Stimulated activated CD8-positive, alpha-beta memory T cell treated with anti-CD3 and anti-CD28 coated beads, Interleukin-15, amount 100 ng/mL, for 4 hours (primary cell): ENCODE data around the gene RAB18.
"Not testable (repeated sequence)": the region's sequence is repeated elsewhere in the genome, so short reads cannot be mapped to it uniquely, and the experiment has no call there.

Source experiments
- DNase-seq, 2 donors: peaks; one replicate each; pipeline ENCODE4 v3.0.0-alpha.2; 2020; ENCODE audit warnings: low read depth in 2 of 2

RAB18 gene

DNA sequence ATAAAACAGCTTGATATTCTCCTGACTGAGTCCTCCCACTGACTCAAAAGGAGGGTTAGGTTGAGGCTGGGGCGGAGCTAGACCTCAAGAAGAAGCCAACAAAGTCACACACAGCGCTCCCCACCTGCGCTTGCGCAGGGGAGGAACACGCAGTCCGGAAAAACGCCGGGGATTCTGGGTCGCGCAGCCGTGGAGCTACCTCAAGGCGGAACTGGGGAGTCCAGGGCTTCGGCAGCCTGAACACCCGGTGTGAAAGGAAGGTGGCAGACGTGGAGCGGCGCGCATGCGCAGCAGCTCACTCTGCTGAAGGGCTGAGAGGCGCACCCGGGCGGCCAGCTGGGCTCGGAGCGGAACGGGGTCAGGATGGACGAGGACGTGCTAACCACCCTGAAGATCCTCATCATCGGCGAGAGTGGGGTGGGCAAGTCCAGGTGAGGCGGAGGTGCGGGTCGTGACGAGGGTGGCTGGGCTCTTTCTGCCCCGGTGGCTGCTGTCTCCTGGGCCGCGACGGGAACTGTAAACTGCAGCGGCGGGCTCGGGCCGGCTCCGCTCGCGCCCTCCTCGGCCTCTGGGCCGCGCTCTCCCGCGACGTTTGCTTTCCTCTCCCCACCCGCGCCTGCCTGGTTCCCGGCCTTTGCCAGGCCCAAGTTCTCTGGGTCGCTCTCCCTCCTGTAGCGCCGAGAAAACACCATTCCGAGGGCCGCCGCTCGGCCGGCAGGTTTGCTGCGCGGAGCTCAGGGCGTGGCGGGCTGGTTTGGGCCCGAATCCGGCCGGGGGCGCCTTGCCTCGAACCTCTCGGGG lies at the start of gene RAB18:
RAB18 (plus strand) TSS at position 298 of the 801 bp plus-strand sequence; CDS start at position 364, 66 bp downstream.
- DNase-seq: peak; percentile 98 to 99

DNA sequence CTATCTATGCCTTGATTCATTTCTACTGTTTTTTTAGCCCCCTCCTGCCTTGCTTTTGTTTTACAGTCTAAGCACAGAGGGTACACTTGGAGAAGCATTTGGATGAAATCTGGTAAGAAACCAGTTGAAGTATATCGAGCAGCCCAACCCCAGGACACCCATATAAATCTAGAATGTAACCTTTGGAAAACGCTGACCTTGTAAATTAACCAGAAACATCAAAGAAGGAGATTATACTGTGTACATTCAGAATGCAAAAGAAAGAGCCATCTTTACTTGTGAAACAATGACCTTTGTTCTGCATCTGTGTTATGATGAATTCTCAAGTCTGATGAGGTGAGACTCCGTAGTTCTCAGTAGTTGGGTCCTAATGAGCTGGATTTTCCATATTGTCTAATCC lies 49.3 kb upstream of the RAB18 start:
- DNase-seq: no peak

- DNase-seq: no peak
These were observed 46.7 kb upstream of the RAB18 start for GRCh38 chr10:27457261-27457945.

- DNase-seq: no peak
These were observed 46.1 kb upstream of the RAB18 start for GRCh38 chr10:27457966-27458365.

GRCh38 chr10:27461312-27461711 lies 42.8 kb upstream of the RAB18 start:
- DNase-seq: no peak

GRCh38 chr10:27463961-27464360 lies 40.1 kb upstream of the RAB18 start:
- no peak for DNase-seq

DNA sequence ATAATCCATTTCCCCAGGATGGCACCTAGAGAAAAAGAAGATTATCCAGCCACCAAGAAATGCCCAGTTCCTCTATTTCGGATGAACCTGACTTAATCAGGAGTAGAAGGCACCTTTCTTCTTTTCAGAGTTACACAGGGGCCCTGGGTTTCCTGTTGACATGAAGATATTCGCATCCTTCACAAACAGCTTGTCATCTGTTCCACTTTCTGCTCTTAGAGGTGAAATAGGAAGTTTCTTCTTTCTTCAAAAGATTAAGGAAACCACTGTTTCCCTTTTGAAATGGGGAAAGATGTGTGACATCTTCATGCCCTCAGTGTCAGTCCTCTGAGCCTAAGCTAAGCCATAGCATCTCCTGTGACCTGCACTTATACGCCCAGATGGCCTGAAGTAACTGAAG lies 39.1 kb upstream of the RAB18 start:
- no peak for DNase-seq

GRCh38 chr10:27465596-27465995 lies 38.5 kb upstream of the RAB18 start:
- DNase-seq: not testable (repeated sequence)

DNA sequence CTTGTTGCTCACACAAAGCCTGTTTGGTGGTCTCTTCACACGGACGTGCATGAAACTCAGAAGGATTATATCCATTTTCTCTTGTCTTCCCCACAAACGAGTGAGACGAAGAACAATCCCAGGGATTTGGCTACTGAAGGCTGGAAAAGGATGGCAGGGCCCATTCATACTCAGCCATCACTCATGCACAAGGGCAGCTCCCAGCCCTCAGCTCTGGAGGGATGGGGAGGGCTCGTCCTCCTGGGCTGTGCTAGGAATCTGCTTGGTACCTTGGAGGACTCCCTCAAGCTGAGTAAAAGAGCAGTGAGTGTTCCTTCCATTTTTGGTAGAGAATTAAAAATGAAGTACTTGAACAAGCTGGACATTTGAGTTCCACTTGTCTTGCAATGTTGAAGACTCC lies 33.2 kb upstream of the RAB18 start:
- no peak for DNase-seq

DNA sequence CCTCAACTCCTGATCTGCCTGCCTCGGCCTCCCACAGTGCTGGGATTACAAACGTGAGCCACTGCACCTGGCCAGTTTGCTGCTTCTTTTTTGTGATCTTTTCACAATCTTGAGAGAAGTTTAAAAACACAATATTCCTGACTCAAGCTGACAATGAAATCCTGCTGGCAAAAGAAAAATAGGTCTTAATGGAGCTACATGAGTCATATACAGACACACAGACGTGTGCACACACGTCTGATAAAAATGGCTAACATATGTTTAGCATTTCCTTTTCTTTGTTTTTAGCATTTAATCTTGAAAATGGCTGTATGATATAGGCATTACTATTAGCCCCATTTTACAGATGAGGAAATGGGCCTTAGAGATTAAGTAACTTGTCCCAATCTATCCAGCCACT lies 29.4 kb upstream of the RAB18 start:
- DNase-seq: no peak

DNA sequence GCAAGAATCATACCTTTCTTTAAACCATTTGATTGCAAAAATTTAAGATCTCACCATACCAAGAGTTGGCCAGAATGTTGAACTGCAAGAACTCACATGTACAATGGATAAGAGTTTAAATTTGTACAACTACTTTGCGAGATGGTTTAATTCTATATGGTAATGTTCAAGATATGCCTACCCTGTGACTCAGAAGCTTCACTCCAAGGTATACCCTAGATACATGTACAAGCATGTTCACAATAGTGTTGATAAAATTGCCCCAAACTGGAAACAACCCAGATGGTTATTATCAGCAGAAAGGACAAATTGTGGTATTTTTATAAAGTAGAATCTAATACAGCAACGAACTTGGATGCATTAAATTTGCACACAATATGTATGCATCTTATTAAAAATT lies 25.1 kb upstream of the RAB18 start:
- no peak for DNase-seq

DNA sequence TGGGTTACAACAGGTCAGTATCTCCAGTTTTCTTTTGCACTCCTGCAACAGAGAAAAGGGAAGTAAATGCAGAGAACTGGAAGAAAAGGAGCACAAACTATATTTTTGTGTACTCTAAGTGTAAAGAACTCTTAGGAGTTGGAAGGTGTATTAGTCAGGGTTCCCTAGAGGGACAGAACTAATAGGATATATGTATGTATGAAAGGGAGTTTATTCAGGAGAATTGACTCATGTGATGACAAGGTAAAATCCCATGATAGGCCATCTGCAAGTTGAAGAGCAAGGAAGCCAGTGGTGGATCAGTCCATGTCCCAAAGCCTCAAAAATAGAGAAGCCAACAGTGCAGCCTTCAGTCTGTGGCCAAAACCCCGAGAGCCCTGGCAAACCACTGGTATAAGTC lies 22.6 kb upstream of the RAB18 start:
- no peak for DNase-seq

DNA sequence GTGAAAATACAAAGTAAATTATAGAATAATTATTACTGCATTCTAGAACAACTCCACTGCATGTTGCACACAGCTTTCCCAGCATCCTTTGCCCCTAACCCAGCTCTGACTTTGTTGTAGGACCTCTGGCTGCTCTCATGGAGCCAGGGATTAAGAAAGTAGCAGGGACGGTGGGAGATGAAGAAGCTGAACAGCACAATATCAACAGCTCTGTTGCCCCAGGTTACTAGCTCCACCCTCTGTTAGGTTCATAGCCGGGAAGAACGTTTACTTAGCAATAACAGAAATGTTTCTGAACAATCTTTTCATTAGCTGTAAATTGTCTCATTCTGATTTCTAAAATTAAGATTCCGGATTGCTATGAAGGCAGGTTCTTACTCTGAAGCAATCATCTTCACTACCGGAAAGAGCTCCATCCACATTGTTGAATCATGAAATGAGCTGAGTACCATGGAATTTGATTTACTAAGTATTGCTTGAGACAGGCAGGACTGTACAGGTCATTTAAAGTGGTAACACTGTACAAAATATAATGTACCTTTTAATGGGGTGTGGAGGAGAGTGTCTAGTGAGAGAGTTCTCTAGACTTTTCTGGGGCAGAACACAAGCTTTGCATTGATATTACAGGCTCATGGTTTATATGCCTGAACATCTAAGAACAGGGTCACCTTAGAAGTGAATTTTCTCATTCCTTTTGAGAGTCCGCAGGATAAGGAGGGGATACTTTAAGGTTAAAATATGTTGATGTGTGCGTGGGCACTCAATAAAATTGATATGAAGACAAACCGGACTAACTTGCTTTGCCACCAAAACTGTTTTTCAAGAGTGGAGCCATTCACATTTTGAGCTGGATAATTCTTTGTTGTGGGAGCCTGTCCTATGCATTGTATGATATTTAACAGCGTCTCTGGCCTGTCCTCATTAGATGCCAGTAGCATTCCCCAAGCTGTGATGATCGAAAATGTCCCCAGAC lies 20.8 kb upstream of the RAB18 start:
- no peak for DNase-seq

DNA sequence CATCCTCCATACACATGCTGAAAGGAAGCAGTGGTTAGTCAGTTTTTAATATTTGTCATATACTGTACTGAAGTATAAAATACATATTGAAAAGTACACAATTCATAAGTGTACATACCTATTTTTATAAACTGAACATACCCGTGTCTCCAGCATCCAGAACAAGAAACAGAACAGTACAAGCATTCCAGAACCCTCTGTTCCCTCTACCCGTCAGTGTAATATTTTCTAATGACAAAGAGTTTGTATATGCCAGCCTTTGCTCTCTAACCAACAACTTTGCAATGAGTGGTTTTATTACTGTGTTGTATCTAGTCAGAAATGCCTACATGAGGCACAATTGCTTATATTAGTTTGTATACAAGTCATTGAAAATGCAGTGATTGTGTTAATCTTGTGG lies 18.7 kb upstream of the RAB18 start:
- DNase-seq: no peak

GRCh38 chr10:27485986-27486385 lies 18.1 kb upstream of the RAB18 start:
- no peak for DNase-seq

- DNase-seq: no peak
These were observed 13.3 kb upstream of the RAB18 start for GRCh38 chr10:27490807-27491206.

DNA sequence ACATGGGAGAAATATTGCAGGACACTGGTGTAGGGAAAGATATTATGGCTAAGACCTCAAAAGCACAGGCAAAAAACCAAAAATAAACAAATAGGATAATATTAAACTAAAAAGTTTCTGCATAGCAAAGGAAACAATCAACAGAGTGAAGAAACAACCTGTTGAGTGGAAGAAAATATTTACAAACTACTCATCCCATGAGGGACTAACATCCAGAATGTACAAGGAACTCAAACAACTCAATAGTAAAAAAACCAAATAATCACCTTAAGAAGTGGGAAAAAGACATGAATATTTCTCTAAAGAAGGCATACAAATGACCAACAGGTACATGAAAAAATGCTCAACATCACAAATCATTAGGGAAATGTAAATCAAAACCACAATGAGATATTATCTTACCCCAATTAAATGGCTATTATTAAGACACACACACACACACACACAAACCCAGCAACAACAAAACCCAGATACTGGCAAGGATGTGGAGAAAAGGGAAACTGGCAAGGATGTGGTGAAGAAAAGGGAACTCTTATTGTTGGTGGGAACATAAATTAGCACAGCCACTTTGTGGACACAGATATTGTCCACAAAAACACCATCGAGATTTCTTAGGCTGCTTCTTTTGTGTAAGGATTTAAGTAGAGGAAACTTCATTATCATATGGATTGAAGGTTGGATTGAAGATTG lies 9.8 kb upstream of the RAB18 start:
- DNase-seq: no peak

DNA sequence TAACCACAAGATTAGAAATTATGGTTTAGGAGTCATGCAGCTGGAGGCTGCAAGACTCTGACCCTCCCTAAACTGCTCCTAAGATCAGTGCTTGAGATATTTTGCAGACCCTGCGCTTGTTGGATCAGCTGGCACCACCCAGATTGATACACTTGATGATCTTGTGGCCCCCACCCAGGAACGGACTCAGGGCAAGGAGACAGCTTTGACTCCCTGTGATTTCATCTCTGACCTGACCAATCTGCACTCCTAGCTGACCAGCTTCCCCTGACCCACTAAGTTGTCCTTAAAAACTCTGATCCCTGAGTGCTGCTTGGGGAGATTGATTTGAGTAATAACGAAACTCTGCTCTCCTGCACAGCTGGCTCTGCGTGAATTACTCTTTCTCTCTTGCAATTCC lies 8.0 kb upstream of the RAB18 start:
- no peak for DNase-seq

- no peak for DNase-seq
These were observed 4.0 kb upstream of the RAB18 start for GRCh38 chr10:27500096-27500495.

- DNase-seq: no peak
These were observed 3.2 kb upstream of the RAB18 start for GRCh38 chr10:27500886-27501285.

GRCh38 chr10:27503498-27504006 lies 552 bp upstream of the RAB18 start:
- DNase-seq: no peak
